NCI-H146 (cell line): ENCODE measurements around the gene UBXN6.

ENCODE experiments used
- DNase-seq: peaks from one replicate; lab custom pipeline; 2025; lab: John Stamatoyannopoulos, UW

UBXN6 gene

DNA sequence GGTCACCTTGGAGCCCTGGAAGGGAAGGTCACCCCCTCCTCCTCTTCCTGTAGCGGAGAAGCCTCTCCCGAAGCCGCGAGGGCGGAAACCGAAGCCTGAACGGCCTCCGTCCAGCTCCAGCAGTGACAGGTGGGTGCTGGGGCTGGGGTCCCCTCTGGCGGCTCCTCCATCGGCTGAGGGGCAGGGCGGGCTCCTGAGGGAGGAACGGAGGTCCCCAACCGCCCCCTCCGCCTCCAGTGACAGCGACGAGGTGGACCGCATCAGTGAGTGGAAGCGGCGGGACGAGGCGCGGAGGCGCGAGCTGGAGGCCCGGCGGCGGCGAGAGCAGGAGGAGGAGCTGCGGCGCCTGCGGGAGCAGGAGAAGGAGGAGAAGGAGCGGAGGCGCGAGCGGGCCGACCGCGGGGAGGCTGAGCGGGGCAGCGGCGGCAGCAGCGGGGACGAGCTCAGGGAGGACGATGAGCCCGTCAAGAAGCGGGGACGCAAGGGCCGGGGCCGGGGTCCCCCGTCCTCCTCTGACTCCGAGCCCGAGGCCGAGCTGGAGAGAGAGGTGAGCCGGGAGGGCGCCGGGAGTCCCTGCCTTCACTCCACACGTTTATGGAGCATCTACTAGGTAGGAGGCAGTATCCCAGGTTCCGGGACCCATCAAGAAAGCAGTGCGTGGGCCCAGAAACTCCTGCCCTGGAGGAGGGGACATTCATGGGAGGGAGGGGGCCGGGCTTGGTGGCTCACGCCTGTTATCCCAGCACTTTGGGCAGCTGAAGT, 36.5 kb upstream of the UBXN6 start:
- no peak for DNase-seq

DNA sequence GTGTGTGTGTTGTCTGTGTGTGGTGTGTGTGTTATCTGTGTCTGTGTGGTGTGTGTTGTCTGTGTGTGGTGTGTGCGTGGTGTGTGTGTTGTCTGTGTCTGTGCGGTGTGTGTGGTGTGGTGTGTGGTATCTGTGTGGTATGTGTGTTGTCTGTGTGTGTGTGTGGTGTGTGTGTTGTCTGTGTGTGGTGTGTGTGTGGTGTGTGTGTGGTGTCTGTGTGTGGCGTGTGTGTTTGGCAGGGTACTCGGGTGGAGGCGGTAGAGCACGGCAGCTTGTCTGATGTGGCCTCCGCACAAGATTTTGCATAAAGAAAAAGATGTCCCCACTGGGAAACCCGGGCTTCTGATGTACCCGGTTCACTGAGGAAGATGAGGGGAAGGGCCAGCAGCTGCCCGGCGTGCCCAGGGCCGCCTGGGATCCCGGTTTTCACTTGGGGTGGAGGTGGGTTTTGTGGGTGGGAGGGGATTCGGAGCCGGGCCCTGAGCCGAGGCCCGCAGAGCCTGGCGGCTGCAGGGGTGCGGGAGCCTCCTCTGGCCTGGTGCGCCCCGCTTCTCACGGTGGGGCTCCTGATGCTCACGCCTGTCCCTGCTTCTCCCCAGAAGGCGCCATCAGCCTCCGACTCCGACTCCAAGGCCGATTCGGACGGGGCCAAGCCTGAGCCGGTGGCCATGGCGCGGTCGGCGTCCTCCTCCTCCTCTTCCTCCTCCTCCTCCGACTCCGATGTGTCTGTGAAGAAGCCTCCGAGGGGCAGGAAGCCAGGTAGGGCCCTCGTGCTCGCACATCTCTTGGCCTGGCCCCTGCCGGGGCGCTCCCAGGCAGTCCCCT, 35.7 kb upstream of the UBXN6 start:
- DNase-seq: no peak

GRCh38 chr19:4492337-4493103, 34.9 kb upstream of the UBXN6 start:
- no peak for DNase-seq

GRCh38 chr19:4491446-4491845, 33.9 kb upstream of the UBXN6 start:
- DNase-seq: no peak

DNA sequence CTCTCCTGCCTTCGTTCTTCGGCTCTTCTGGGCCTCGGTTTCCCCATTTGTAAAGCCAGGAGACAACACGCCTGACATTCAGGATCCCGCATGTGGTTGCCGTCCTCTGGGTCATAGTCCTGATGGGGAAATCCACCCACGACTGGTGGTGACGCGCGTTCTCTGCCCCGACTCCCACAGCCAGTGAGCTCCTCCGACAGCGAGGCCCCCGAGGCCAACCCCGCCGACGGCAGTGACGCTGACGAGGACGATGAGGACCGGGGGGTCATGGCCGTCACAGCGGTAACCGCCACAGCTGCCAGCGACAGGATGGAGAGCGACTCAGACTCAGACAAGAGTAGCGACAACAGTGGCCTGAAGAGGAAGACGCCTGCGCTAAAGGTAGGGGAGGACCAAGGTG, 30.9 kb upstream of the UBXN6 start:
- no peak for DNase-seq

DNA sequence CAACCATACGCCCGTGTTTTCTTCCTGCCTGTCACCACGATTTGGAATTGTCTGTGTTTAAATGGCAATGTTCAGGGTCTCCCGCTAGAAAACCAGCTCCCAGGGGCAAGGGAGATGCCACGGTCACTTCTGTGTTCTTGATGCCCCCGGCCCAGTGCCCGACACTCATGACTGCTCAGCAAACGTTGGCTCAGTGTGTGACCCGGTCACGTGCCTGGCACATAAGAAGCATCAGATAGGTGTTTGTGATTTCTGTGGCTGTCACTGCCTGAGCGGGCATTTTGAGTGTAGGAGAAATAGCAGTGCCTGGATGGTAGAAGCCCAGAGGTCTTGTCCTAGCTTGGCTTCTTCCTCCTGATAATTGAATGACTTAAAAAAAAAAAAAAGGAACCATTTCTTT, 30.0 kb upstream of the UBXN6 start:
- DNase-seq: no peak

DNA sequence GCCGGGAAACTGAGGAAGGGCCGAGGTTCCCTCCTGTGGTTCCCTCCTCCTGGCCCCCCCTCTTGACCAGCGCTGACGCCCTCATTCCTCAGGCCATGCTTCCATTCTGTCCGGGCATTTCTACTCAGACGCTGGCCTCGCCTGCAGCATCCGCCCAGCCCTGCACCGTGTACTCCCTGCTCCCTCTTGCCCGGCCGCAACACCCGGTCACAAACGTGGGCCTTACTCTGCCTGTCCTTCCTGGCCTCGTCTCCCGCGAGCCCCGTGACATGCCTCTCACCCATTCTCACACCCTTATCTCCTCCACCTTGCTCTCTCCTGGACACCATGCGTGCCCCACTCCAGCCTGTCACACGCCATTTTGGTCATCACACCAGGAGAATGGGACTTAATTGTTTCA, 25.8 kb upstream of the UBXN6 start:
- no peak for DNase-seq

DNA sequence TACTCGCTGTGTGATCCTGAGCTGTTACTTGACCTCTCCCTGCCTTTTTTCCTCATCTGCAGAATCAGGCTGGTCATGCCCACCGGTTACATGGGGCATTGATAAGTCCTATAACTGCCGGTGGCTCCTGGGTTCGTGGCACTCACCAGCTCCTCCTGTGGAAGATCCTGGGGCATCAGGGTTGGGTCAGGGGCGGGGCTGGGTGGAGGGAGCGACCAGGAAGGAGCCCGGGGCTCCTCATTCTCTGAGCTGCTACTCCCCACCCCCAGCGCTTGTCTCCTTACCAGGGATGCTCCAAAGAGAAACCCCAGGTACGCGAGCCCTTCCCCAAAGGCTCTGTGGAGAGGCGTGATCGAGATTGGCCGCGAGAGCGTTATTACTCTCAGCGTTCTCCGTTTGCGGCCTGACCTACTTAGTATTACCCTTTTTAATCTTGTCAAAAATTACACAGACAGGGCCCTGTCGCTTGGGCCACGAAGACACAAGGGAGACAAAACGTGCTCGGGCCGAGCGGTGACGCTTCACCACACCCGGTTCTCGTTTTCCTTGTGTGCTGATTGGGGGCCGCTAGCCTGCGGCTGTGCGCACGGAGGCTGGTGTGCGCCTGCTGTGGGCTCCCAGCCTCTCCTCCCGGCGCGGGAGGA, 25.2 kb upstream of the UBXN6 start:
- DNase-seq: no peak

DNA sequence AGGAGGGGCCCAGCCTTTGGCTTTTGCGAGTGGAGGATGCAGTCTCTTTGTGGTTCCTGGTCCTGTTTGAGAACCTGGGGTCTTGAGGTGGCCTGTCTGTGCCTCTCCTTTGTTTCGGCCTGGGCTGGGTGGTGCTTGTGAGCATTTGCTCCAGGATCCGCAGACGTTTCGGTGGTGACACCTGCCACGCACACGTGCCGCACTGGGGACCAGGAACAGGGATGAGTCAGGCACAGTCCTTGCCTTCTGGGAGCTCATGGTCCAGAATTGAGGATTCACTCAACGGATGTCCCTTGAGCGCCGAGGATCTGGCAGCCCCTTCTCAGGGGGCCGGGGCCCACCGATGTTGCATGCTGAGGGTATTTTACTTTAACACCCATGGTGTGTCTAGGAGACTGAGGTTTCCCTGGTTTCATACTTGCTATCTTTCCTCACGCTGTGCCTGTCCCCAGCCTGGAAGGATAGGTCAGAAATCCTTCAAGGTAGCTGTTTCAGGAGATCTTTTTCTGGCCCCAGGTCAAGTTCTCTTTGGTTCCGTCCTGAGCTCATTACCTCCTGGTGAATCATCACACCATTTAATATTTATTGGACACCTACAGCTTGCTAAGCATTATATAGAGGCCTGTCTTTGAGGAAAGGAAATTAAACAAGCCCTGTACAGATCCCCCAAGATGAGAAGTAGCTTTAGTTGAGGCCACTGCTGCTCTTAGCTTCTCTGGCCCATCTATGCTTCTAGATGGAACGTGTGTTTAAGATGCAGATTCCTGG, 19.6 kb upstream of the UBXN6 start:
- no peak for DNase-seq

DNA sequence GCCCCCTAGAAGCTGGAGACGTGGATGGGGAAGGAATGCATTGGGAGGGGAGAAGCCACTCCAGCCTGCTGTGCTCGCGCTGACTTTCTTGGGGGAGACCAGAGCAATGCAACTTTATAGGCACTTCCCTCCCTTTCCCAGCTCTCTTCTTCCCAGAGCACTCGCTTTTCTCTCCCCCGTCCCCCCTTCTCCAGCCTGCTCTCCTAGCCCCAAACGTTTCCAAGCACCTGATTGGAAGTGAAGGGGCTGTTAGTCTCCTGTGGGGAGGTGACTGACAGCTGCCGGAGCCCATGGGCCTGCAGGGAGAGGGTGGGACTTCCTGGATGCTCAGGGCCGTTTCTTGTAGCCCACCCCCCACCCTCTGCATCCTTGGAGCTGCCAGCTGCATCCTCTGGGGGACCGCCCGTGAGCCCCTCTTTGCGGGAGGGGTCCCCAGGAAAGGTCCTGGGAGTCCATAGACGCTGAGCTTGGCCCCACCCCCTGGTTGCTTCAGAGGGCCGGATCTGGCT, 17.0 kb upstream of the UBXN6 start:
- peak; percentile 74 for DNase-seq

DNA sequence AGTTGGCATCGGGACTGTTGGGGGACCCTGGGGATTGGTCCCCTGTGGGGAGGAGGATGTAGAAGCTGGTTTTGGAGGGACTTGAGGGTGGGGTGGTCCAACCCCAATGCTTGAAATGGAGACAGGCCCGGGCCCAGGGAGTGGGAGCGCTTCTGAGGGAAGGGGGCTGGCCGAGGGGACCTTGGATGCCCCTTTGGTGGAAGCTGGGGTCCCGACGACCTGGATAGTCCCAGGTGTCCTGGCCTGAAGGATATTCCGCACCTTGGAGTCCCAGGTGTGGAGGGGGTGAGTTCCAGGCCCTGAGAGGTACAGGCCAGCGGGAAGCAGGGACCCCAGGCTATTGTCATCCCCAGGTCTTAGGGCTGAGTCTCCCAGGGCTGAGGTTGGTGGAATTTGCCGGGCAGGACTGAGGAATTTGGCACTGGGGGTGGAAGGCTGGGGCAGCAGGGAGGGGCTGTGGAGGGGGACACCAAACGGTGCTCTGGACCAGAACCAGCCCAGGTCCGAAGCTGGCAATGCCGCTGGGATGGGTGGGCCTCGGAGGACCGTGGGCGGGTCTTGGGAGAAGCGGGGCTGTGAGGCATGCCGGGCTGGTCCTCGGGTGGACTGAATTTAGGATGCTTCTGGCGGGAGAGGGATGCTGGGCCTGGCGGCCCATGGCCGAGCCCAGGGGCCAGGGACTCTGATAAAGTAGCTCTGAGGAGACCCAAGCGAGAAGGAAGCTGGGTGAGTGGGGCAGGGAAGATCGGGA, 16.3 kb upstream of the UBXN6 start:
- DNase-seq: no peak

DNA sequence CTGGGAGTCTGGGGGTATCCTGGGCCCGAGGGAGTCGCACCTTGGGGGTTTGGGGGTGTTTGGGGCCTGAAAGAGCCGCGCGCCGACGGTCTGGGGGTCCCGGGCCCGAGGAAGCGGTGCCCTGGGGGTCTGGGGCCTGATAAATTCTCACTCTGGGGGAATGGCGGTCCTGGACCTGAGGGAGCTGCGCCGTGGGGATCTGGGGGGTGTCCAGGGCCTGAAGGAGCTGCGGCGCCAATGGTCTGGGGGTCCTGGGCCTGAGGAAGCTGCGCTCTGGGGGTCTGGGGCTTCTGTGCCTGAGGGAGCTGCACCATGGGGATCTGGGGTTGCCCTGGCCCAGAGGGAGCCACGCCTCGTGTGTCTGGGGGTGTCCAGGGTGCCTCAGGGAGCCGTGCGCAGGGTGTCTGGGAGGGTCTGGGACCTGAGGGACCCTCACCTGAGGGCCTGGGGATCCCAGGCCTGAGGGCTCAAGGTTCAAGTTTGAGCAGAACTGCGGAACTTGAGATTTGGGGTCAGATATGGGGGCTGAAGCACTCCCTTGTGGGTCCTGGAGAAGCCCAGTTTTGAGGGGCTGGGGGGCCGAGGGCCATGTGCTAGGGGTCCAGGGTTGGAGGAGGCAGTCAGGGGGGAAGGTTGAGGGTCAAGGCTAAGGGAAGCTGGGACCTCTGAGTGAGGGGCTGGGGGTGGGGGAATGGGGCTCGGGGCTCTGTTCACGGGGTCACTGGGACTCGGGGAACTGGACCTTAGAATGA, 15.6 kb upstream of the UBXN6 start:
- no peak for DNase-seq

- DNase-seq: no peak
Measured at GRCh38 chr19:4472174-4472974, 14.8 kb upstream of the UBXN6 start, which contains the start of gene HDGFL2. TSS of gene HDGFL2 (plus strand) at chr19:4472297. CDS start at chr19:4472351, 54 bp downstream.

GRCh38 chr19:4471403-4472173, 14.0 kb upstream of the UBXN6 start:
- DNase-seq: peak; percentile 100

DNA sequence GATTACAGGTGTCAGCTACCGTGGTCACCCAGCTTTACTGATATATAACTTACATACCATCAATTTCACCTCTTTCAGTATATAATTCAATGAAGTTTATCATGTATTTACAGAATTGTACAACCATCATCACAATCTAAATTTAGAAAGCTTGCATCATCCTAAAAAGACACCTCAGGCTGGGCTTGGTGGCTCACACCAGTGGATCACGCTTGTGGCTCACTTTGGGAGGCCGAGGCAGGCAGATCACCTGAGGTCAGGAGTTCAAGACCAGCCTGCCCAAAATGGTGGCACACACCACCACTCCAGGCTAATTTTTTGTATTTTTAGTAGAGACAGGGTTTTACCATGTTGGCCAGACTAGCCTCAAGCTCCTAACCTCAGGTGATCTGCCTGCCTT, 10.2 kb upstream of the UBXN6 start:
- DNase-seq: no peak

DNA sequence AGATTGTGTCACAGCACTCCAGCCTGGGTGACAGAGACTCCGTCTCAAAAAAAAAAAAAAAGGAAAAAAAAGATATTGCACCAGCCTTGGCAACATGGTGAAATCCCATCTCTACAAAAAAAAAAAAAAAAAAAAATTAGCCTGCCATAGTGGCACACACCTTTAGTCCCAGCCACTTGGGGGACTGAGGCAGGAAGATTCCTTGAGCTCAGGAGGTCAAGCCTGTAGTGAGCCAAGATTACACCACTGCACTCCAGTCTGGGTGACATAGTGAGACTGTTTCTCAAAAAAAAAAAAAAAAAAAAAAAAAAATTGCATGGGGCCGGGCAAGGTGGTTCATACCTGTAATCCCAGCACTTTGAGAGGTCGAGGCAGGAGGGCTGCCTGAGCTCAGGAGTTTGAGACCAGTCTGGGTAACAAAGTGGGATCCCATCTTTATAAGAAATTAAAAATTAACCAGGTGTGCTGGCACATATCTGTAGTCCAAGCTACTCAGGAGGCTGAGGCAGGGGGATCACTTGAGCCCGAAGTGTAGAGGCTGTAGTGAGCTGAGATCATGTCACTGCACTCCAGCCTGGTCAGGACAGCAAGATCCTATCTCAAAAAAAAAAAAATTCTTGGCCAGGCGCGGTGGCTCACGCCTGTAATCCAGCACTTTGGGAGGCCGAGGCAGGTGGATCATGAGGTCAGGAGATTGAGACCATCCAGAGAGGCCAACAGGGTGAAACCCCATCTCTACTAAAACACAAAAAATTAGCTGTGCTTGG, 7.4 kb upstream of the UBXN6 start:
- DNase-seq: no peak
